Lower leg skin (tissue), 4 donors: ENCODE measurements around the gene FAXDC2. TPM values are rescaled to one million over a fixed set of nuclear protein-coding genes. Genes with fewer than 3 reads are reported as not detected.

Experiments
- DNase-seq, 2 donors: peaks; one replicate each; pipeline ENCODE4 v3.0.0-alpha.2; 2019; ENCODE audit warnings: low spot score in 2 of 2
- H3K4me3 ChIP-seq: fragments of 200-600 bp; sonication (generic); 2 replicates; pipeline ENCODE4 v1.5.1; 2017; ENCODE audit warnings: mild to moderate bottlenecking, low read depth; ENCODE audit not compliant: poor library complexity, severe bottlenecking
- POLR2A ChIP-seq, 2 donors: fragments of 450-650 bp; IDR thresholded peaks; one replicate each; pipeline ENCODE4 v1.6.1; 2016 to 2017; ENCODE audit warnings: antibody characterized with exemption in 2 of 2, mild to moderate bottlenecking in 1 of 2, moderate library complexity in 1 of 2
- WGBS, 2 donors: methylation state at CpG; one replicate each; pipeline ENCODE4 v1.1.5; 2018; 5-methylcytosine and 5-hydroxymethylcytosine counted together
- intact Hi-C: fragments of 100-400 bp; cut with DNase I; formaldehyde crosslinking; loops from one replicate; pipeline ENCODE4 v1.15.0; 2023; ENCODE audit warnings: low total_unique reads
- total RNA-seq, 4 donors: library from RNA; depleted of rRNA; stranded (reverse); fragments of >200 nt; gene quantifications; one replicate each; pipeline ENCODE4 v1.1.0, GENCODE V29; 2016
- TF ChIP-seq, protein P1 (sequence below), 3 donors: fragments of 450-650 bp; IDR thresholded peaks; one replicate each; pipeline ENCODE4 v1.5.1; 2016; ENCODE audit warnings: antibody characterized with exemption in 3 of 3, mild to moderate bottlenecking in 3 of 3, moderate library complexity in 2 of 3

Gene FAXDC2
- total RNA-seq, 4 donors from 2014 or later: 20.2 to 72.8 (median 47.3) TPM

DNA sequence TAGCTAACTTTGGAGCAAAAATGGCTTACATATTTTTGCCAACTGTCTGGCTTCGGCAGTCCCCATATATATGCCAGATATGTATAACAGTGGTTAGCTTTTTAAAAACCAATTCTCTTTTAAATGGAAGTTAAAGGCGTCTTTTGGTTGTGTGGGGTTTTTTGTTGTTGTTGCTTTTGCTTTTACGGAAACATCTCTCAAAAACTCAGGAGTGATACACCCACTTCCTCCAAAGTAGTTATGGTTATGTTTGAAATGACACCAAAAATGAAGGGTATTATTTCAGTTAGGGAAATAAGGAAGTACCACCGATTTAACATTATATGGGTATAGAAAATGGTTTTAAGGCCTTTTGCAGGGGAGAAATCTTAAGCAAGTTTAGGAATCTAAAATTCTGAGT, 10.4 kb upstream of the FAXDC2 start:
- 35 to 39% methylated on average over 4 of the region's 4 CpGs for WGBS, 2 donors
- TF ChIP-seq, protein P1, sequence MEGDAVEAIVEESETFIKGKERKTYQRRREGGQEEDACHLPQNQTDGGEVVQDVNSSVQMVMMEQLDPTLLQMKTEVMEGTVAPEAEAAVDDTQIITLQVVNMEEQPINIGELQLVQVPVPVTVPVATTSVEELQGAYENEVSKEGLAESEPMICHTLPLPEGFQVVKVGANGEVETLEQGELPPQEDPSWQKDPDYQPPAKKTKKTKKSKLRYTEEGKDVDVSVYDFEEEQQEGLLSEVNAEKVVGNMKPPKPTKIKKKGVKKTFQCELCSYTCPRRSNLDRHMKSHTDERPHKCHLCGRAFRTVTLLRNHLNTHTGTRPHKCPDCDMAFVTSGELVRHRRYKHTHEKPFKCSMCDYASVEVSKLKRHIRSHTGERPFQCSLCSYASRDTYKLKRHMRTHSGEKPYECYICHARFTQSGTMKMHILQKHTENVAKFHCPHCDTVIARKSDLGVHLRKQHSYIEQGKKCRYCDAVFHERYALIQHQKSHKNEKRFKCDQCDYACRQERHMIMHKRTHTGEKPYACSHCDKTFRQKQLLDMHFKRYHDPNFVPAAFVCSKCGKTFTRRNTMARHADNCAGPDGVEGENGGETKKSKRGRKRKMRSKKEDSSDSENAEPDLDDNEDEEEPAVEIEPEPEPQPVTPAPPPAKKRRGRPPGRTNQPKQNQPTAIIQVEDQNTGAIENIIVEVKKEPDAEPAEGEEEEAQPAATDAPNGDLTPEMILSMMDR (IDR thresholded peaks at IDR 0.05): no peak
- TF ChIP-seq POLR2A (IDR thresholded peaks at IDR 0.05): no peak
- intact Hi-C loops: no loop called here
- DNase-seq: no peak
- H3K4me3 ChIP-seq: no peak overlapping the region

DNA sequence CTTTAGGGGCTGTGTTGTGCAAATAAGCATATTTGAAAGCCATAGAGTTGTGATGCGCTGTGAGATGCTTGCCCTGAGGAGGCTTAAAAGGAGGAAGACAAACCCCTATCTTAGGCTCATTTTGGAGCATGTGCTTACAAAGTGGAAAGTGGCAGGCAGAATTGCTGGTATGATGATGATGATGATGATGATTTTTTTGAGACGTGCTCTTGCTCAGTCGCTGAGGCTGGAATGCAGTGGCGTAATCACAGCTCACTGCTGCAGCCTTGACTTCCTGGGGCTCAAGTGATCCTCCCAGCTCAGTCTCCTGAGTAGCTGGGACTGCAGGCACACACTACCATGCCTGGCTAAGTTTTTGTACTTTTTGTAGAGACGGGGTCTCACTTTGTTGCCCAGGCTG, 9.7 kb upstream of the FAXDC2 start:
- 24 to 29% methylated on average over 5 of the region's 5 CpGs for WGBS, 2 donors
- intact Hi-C loops: no loop called here
- TF ChIP-seq POLR2A (IDR thresholded peaks at IDR 0.05): no peak
- TF ChIP-seq, protein P1 (IDR thresholded peaks at IDR 0.05): no peak
- H3K4me3 ChIP-seq: no peak overlapping the region
- peak; percentile 62 to 90 for DNase-seq

DNA sequence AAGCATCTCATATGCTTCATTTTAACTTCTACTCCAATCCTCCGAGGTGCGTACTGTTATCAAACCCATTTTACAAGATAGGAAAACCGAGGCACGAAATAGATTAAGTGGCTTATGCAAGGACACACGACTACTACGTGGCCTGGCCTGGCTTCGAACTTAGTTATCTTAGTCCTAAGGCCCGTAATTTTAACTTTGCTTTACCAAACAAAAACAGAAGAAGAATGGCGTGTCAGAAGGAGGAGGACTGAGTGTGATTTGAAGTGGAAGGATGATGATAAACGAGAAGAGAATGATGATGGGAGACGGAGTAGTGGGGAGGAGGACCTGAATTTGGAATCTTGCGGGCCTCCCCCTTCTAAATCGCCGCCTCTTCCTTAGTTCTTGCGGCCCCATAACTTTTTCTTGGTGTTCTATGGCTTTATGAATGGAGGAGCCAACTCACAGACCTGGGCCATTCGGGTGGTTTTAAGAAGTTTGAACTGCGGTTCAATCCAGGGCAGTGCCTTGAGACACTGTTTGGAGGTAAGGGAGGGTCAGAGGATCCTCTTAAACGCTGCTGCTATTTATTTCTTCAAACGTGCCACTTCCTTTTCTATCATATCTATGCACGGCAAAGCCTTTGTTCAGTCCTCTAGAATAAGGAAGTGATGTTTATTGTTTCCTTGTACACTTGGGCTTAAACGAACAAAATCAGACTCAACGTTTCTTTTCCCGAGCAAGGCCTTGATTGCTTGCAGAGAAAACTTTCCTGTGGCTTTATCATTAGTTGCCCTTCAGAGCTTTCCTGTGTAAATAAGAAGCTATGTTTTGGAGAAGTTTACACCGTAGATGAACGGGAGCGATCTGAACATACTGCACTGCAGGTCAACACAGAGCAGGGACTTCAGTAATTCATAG, 8.8 kb upstream of the FAXDC2 start:
- peak overlapping the region; percentile 83 for H3K4me3 ChIP-seq
- intact Hi-C loops: no loop called here
- DNase-seq: no peak
- TF ChIP-seq, protein P1 (IDR thresholded peaks at IDR 0.05): no peak
- TF ChIP-seq POLR2A (IDR thresholded peaks at IDR 0.05): no peak
- 0% methylated on average over 26 of the region's 26 CpGs for WGBS, 2 donors

DNA sequence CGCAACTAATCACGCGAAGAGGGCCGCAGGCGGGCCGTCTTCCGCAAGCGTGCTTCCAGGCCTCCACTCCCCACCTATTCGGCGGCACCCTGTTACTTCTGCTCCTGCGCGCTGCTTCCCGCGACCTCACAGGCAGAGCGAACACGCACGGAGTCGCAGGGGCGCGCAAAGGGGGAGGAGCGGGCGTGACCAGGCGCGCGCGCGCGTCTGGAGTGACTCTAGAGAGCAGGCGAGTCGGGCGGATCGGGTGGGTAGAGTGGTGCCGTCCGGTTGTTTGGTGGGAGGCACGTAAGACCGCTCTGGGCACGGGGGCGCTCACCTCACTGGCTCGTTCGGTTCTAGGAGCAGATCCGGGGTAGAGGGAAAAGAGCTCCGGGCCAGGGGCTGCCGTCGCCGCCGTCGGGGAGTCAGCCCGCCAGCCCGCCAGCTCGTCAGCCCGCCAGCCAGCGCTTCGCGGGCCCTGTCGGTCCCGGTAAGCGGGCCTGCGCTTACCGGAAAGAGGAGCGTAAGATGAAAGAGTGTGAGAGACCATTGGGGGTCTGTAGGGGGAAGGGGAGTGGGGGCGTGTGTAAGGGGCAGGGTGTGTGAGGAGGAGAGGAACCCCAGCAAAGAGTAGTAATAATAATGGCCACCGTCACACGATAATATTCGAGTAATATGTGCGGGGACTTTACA, 8.0 kb upstream of the FAXDC2 start, which contains the start of gene CNOT8:
CNOT8 (plus strand) TSS at position 331 of the 675 bp plus-strand sequence. CDS start 4,652 bp downstream, outside the sequence.
- DNase-seq: peak; percentile 98 to 100
- peak within 1 kb of the TSS; percentile 83 for H3K4me3 ChIP-seq
- TF ChIP-seq POLR2A (IDR thresholded peaks at IDR 0.05): peak in 1 of 2 donors; percentile 58
- TF ChIP-seq, protein P1 (IDR thresholded peaks at IDR 0.05): no peak
- WGBS, 2 donors: 0% methylated on average over 58 to 61 of the region's 65 CpGs
- intact Hi-C loops: no loop called here

DNA sequence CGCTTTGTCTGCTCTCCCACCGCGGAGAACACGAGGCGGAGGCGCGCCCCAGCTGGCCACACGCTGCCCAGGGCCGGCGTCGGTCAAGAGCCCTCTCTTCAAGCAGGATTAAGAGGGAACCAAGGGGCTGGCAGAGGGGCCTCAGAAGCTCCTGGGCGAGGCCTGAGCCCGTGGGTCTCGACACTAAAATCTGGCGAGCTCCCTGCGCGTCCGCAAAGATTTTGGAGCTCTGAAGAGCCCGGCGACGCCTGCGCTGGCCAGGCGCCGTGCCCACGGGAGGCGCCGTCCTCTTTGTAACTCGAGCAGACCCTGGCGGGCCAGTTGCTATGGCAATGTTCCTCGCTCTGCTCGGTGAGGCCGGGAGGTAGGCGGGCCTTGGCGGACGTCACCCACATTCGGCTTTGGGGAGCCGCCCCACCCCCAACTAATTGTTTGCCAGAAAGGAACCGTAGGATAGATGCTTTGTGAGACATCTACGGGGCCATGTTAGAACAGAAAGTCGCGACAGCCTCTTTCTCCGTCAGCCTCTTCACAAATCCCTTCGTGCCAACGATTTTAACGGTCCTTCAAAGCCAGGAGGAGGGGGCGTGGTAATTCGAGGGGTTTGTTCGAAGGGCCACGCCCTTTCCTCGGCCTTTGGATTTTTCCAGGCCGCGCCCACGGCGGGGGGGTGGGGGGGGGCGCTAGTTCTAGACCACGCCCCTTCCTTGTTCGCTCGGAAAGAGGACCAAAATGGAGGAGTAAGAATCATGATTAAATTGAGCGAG, 7.3 kb upstream of the FAXDC2 start:
- 0 to 1% methylated on average over 48 to 55 of the region's 59 CpGs for WGBS, 2 donors
- intact Hi-C loops: no loop called here
- no peak for TF ChIP-seq POLR2A (IDR thresholded peaks at IDR 0.05)
- TF ChIP-seq, protein P1 (IDR thresholded peaks at IDR 0.05): no peak
- peak overlapping the region; percentile 83 for H3K4me3 ChIP-seq
- peak; percentile 95 to 99 for DNase-seq
